HCT116 (cell line): ENCODE results near the gene FXYD6. TPM values are rescaled to one million over a fixed set of nuclear protein-coding genes. Genes with fewer than 3 reads are reported as not detected.

ENCODE experiments used
- ATAC-seq: fragments of 200-7000 bp; cut with Tn5 transposase; 2 replicates; pipeline ENCODE4 v1.9.1; 2020; ENCODE audit warnings: mild to moderate bottlenecking, moderate library complexity
- BruUV-seq: library from RNA; stranded (reverse); fragments of 400-500 nt; replicated peaks from 2 replicates; lab custom pipeline; 2021; lab: Mats Ljungman, UMichigan
- CTCF ChIA-PET: fragments of 300-600 bp; sonication (Branson Sonifier 250); formaldehyde crosslinking; loops from one replicate; lab custom pipeline; 2021; ENCODE audit warnings: antibody characterized with exemption; lab: Charles Lee
- POLR2A ChIA-PET: fragments of 300-600, 350-600 bp; sonication (Branson Sonifier 250); formaldehyde crosslinking; loops from one replicate; lab custom pipeline; 2021; ENCODE audit warnings: antibody characterized with exemption; lab: Charles Lee
- RAD21 ChIA-PET, 2 experiments: fragments of 300-600 bp; sonication (Branson Sonifier 250); formaldehyde crosslinking; loops; one replicate each; lab custom pipeline; 2023; ENCODE audit warnings: low total read pairs in 2 of 2; ENCODE audit not compliant: uncharacterized antibody in 2 of 2, unreplicated experiment in 2 of 2, low non-redundant PET in 1 of 2; lab: Charles Lee
- DNase-seq: peaks from one replicate; pipeline ENCODE4 v3.0.0-alpha.2; 2010; ENCODE audit warnings: low read depth, low spot score
- H2AFZ ChIP-seq: fragments of 200-600 bp; shearing (Covaris generic), sonication (generic); 2 replicates; pipeline ENCODE4 v1.6.1; 2017; ENCODE audit warnings: low read depth, mixed run types, mixed read lengths, antibody characterized with exemption, low read length; ENCODE audit not compliant: poor library complexity, severe bottlenecking
- H3K27ac ChIP-seq: 2 replicates; pipeline ENCODE4 v1.5.1; 2012; ENCODE audit warnings: low read depth, low read length
- H3K27me3 ChIP-seq: fragments of 200-600 bp; sonication (generic); 2 replicates; pipeline ENCODE4 v1.6.1; 2016; ENCODE audit warnings: mixed run types, low read length, mixed read lengths; ENCODE audit not compliant: insufficient read depth
- H3K36me3 ChIP-seq, 2 experiments: fragments of 200-500 bp in 1 of 2; fragments of 200-600 bp in 1 of 2; sonication (Bioruptor generic) in 1 of 2; sonication (generic) in 1 of 2; 2 replicates each; pipeline versions ENCODE4 v1.5.1 to v1.6.1; 2014 to 2016; ENCODE audit warnings: low read length in 2 of 2, inconsistent platforms in 1 of 2, mixed read lengths in 1 of 2, mixed run types in 1 of 2; ENCODE audit not compliant: insufficient read depth in 2 of 2, control insufficient read depth in 1 of 2
- H3K4me1 ChIP-seq, 2 experiments: fragments of 200-600 bp in 1 of 2; sonication (generic) in 1 of 2; 2 replicates each; pipeline versions ENCODE4 v1.5.1 to v1.6.1; 2012 to 2017; ENCODE audit warnings: low read length in 2 of 2, inconsistent platforms in 1 of 2, mild to moderate bottlenecking in 1 of 2, mixed read lengths in 1 of 2, mixed run types in 1 of 2, moderate library complexity in 1 of 2; ENCODE audit not compliant: insufficient read depth in 2 of 2, control insufficient read depth in 1 of 2
- H3K4me2 ChIP-seq: fragments of 200-600 bp; sonication (generic); 2 replicates; pipeline ENCODE4 v1.6.1; 2017; ENCODE audit warnings: mixed run types, low read length, mixed read lengths
- H3K4me3 ChIP-seq, 2 experiments: fragments of 200-600 bp in 1 of 2; sonication (generic) in 1 of 2; replicated peaks in 1 of 2; 2 replicates each; pipeline ENCODE4 v1.5.1; 2011 to 2016; ENCODE audit warnings: low read length in 2 of 2, control low read depth in 1 of 2, low read depth in 1 of 2, mild to moderate bottlenecking in 1 of 2, mixed read lengths in 1 of 2, mixed run types in 1 of 2
- H3K79me2 ChIP-seq: fragments of 200-600 bp; sonication (generic); 2 replicates; pipeline ENCODE4 v1.6.1; 2017; ENCODE audit warnings: mild to moderate bottlenecking, mixed run types, low read length, moderate library complexity, mixed read lengths; ENCODE audit not compliant: insufficient read depth
- H3K9ac ChIP-seq: fragments of 200-600 bp; sonication (generic); 2 replicates; pipeline ENCODE4 v1.6.1; 2016; ENCODE audit warnings: low read length, mixed read lengths
- H3K9me2 ChIP-seq: fragments of 200-600 bp; sonication (generic), shearing (Covaris generic); 2 replicates; pipeline ENCODE4 v1.6.1; 2017; ENCODE audit warnings: mixed run types, mild to moderate bottlenecking, moderate library complexity; ENCODE audit not compliant: insufficient read depth
- H3K9me3 ChIP-seq, 2 experiments: fragments of 200-500 bp in 1 of 2; fragments of 200-600 bp in 1 of 2; sonication (Bioruptor generic) in 1 of 2; sonication (generic) in 1 of 2; 2 replicates each; pipeline ENCODE4 v1.6.1; 2014 to 2017; ENCODE audit warnings: low read length in 2 of 2, mixed read lengths in 2 of 2, inconsistent platforms in 1 of 2, low read depth in 1 of 2, mild to moderate bottlenecking in 1 of 2, mixed run types in 1 of 2, moderate library complexity in 1 of 2; ENCODE audit not compliant: control insufficient read depth in 1 of 2, insufficient read depth in 1 of 2
- H4K20me1 ChIP-seq: fragments of 200-600 bp; sonication (generic), shearing (Covaris generic); 2 replicates; pipeline ENCODE4 v1.6.1; 2017; ENCODE audit warnings: mixed run types, mild to moderate bottlenecking, moderate library complexity; ENCODE audit not compliant: insufficient read depth
- CEBPB ChIP-seq: IDR thresholded peaks from 2 replicates; pipeline ENCODE4 v1.6.1; 2012; ENCODE audit warnings: low read depth
- CTCF ChIP-seq, 3 experiments: fragments of 200-600 bp in 1 of 3; sonication (generic) in 1 of 3; IDR thresholded peaks in 2 of 3; conservative IDR thresholded peaks in 1 of 3; 2 replicates each; pipeline ENCODE4 v1.5.1; 2012 to 2017; ENCODE audit warnings: low read depth in 2 of 3, low read length in 2 of 3, antibody characterized with exemption in 1 of 3, borderline replicate concordance in 1 of 3, control low read depth in 1 of 3, mild to moderate bottlenecking in 1 of 3, mixed read lengths in 1 of 3, mixed run types in 1 of 3, moderate library complexity in 1 of 3; ENCODE audit not compliant: insufficient read depth in 1 of 3
- EGR1 ChIP-seq: IDR thresholded peaks from 2 replicates; pipeline ENCODE4 v1.6.1; 2012; ENCODE audit warnings: low read depth
- ELF1 ChIP-seq: IDR thresholded peaks from 2 replicates; pipeline ENCODE4 v1.6.1; 2012; ENCODE audit warnings: low read depth, borderline replicate concordance
- EZH2 ChIP-seq: fragments of 200-600 bp; sonication (generic); IDR thresholded peaks from 2 replicates; pipeline ENCODE4 v1.6.1; 2017; ENCODE audit warnings: antibody characterized with exemption, mixed run types
- EZH2phosphoT487 ChIP-seq: fragments of 200-600 bp; IDR thresholded peaks from 2 replicates; pipeline ENCODE4 v1.6.1; 2018; ENCODE audit warnings: antibody characterized with exemption, borderline replicate concordance
- FOSL1 ChIP-seq: IDR thresholded peaks from 2 replicates; pipeline ENCODE4 v1.6.1; 2012; ENCODE audit warnings: low read depth
- POLR2A ChIP-seq: IDR thresholded peaks from 2 replicates; pipeline ENCODE4 v1.7.0; 2011; ENCODE audit warnings: borderline replicate concordance; ENCODE audit not compliant: insufficient read depth, insufficient read length; ENCODE audit errors: extremely low read depth
- RAD21 ChIP-seq: IDR thresholded peaks from 2 replicates; pipeline ENCODE4 v1.6.1; 2012; ENCODE audit warnings: low read depth, mild to moderate bottlenecking
- SIN3A ChIP-seq: IDR thresholded peaks from 2 replicates; pipeline ENCODE4 v1.6.1; 2012; ENCODE audit warnings: low read depth
- TCF7L2 ChIP-seq: IDR thresholded peaks from 2 replicates; pipeline ENCODE4 v1.7.0; 2011; ENCODE audit warnings: borderline replicate concordance, inconsistent platforms; ENCODE audit not compliant: insufficient read depth, insufficient read length; ENCODE audit errors: extremely low read depth
- YY1 ChIP-seq: IDR thresholded peaks from 2 replicates; pipeline ENCODE4 v1.6.1; 2011; ENCODE audit warnings: low read length, low read depth, moderate library complexity, mild to moderate bottlenecking; ENCODE audit not compliant: insufficient replicate concordance; ENCODE audit errors: extremely low read depth
- ZFX ChIP-seq: fragments of 450-650 bp; IDR thresholded peaks from 2 replicates; pipeline ENCODE4 v1.6.1; 2017
- ZNF274 ChIP-seq: fragments of 200-500 bp; sonication (Bioruptor generic); IDR thresholded peaks from 2 replicates; pipeline ENCODE4 v1.6.1; 2014; ENCODE audit warnings: mild to moderate bottlenecking, low read depth, low read length, inconsistent platforms
- intact Hi-C: fragments of 100-400 bp; cut with micrococcal nuclease; formaldehyde crosslinking; loops from 2 replicates; pipeline ENCODE4 v1.10.0; 2022
- total RNA-seq: library from RNA; stranded (reverse); gene quantifications from one replicate; pipeline ENCODE4 v1.2.1, GENCODE V29; 2021; ENCODE audit not compliant: unreplicated experiment
- TF ChIP-seq, protein P1 (sequence below): IDR thresholded peaks from 2 replicates; pipeline ENCODE4 v1.6.1; 2012; ENCODE audit warnings: low read depth
- TF ChIP-seq, protein P2 (sequence below): IDR thresholded peaks from 2 replicates; pipeline ENCODE4 v1.6.1; 2012

FXYD6 gene
- total RNA-seq, 1 experiment from 2014 or later, result 2.5 TPM

GRCh38 chr11:117795638-117796455, 80.6 kb downstream of the FXYD6 start:
- Histone ChIP-seq H3K27me3 (peaks cover 6% of the 10 kb centered on the region), H3K36me3 (no peaks in the 10 kb centered on the region), H3K9me3 (no peaks in the 10 kb centered on the region), H4K20me1 (no peaks in the 10 kb centered on the region), H3K79me2 (no peaks in the 10 kb centered on the region), H2AFZ (no peak overlapping the region), H3K9me2 (no peaks in the 10 kb centered on the region), H3K9ac (no peak overlapping the region), H3K27ac (no peak overlapping the region), H3K4me2 (no peak overlapping the region), H3K4me3 (no peak overlapping the region), H3K4me1 (no peaks in the 10 kb centered on the region)
- CTCF ChIA-PET, result no interaction called here
- intact Hi-C loops, result no loop called here
- BruUV-seq, result no TSS peak
- no peak for DNase-seq
- POLR2A ChIA-PET, result no interaction called here
- ATAC-seq, result no peak
- TF ChIP-seq CEBPB (no peak), ZNF274 (no peak), CTCF (IDR thresholded peaks at IDR 0.05 in 2 of 3, conservative IDR thresholded peaks at IDR 0.05 in 1 of 3; ENCODE audit: borderline replicate concordance in 1 of 3, insufficient read depth in 1 of 3, low read depth in 2 of 3, low read length in 2 of 3) (no peak), ELF1 (no peak), POLR2A (no peak), FOSL1 (no peak), YY1 (no peak), EGR1 (no peak), SIN3A (no peak), TCF7L2 (no peak), EZH2phosphoT487 (no peak), ZFX (no peak), EZH2 (no peak), RAD21 (no peak)
- TF ChIP-seq, protein P1, sequence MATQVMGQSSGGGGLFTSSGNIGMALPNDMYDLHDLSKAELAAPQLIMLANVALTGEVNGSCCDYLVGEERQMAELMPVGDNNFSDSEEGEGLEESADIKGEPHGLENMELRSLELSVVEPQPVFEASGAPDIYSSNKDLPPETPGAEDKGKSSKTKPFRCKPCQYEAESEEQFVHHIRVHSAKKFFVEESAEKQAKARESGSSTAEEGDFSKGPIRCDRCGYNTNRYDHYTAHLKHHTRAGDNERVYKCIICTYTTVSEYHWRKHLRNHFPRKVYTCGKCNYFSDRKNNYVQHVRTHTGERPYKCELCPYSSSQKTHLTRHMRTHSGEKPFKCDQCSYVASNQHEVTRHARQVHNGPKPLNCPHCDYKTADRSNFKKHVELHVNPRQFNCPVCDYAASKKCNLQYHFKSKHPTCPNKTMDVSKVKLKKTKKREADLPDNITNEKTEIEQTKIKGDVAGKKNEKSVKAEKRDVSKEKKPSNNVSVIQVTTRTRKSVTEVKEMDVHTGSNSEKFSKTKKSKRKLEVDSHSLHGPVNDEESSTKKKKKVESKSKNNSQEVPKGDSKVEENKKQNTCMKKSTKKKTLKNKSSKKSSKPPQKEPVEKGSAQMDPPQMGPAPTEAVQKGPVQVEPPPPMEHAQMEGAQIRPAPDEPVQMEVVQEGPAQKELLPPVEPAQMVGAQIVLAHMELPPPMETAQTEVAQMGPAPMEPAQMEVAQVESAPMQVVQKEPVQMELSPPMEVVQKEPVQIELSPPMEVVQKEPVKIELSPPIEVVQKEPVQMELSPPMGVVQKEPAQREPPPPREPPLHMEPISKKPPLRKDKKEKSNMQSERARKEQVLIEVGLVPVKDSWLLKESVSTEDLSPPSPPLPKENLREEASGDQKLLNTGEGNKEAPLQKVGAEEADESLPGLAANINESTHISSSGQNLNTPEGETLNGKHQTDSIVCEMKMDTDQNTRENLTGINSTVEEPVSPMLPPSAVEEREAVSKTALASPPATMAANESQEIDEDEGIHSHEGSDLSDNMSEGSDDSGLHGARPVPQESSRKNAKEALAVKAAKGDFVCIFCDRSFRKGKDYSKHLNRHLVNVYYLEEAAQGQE, result no peak
- TF ChIP-seq, protein P2, sequence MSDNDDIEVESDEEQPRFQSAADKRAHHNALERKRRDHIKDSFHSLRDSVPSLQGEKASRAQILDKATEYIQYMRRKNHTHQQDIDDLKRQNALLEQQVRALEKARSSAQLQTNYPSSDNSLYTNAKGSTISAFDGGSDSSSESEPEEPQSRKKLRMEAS, result no peak
- RAD21 ChIA-PET, result no interaction called here
